IPS-18a (cell line): ENCODE data around the gene CYP26B1.

Source experiments
- H3K27ac ChIP-seq: one replicate; pipeline ENCODE4 v1.5.1; 2013; ENCODE audit warnings: low read length
- H3K27me3 ChIP-seq: one replicate; pipeline ENCODE4 v1.6.1; 2013; ENCODE audit warnings: mild to moderate bottlenecking, low read length; ENCODE audit not compliant: control insufficient read depth, insufficient read depth
- H3K36me3 ChIP-seq: one replicate; pipeline ENCODE4 v1.6.1; 2013; ENCODE audit warnings: low read depth, low read length; ENCODE audit not compliant: control insufficient read depth
- H3K4me1 ChIP-seq: one replicate; pipeline ENCODE4 v1.6.1; 2013; ENCODE audit warnings: low read depth, low read length; ENCODE audit not compliant: control insufficient read depth
- H3K4me3 ChIP-seq: one replicate; pipeline ENCODE4 v1.5.1; 2013; ENCODE audit warnings: low read length
- H3K9ac ChIP-seq: one replicate; pipeline ENCODE4 v1.6.1; 2013; ENCODE audit warnings: mild to moderate bottlenecking, low read length, moderate library complexity
- H3K9me3 ChIP-seq: one replicate; pipeline ENCODE4 v1.6.1; 2013; ENCODE audit warnings: low read depth, low read length; ENCODE audit not compliant: control insufficient read depth

CYP26B1 gene

GRCh38 chr2:72147303-72147971, at the start of gene CYP26B1:
Gene CYP26B1, minus strand, starts transcription at chr2:72147862. Its CDS starts 28 bp downstream, at chr2:72147834.
- no peak within 1 kb of the TSS for H3K27ac ChIP-seq
- no peak within 1 kb of the TSS for H3K9ac ChIP-seq
- H3K36me3 ChIP-seq = no peaks in the 10 kb centered on the region
- no peaks in the 10 kb centered on the region for H3K9me3 ChIP-seq
- H3K27me3 ChIP-seq = peaks cover 92% of the 10 kb centered on the region
- H3K4me3 ChIP-seq = peak within 1 kb of the TSS; percentile 49
- peaks cover 36% of the 10 kb centered on the region for H3K4me1 ChIP-seq

GRCh38 chr2:72193723-72194122, 46.1 kb upstream of the CYP26B1 start:
- no peak overlapping the region for H3K27ac ChIP-seq
- peaks cover 7% of the 10 kb centered on the region for H3K4me1 ChIP-seq
- H3K9me3 ChIP-seq = no peaks in the 10 kb centered on the region
- H3K4me3 ChIP-seq = no peak overlapping the region
- H3K9ac ChIP-seq = no peak overlapping the region
- H3K27me3 ChIP-seq = no peaks in the 10 kb centered on the region
- no peaks in the 10 kb centered on the region for H3K36me3 ChIP-seq

GRCh38 chr2:72191441-72191840, 43.8 kb upstream of the CYP26B1 start:
- H3K27ac ChIP-seq = no peak overlapping the region
- H3K4me1 ChIP-seq = peaks cover 7% of the 10 kb centered on the region
- H3K36me3 ChIP-seq = no peaks in the 10 kb centered on the region
- no peaks in the 10 kb centered on the region for H3K27me3 ChIP-seq
- no peak overlapping the region for H3K9ac ChIP-seq
- H3K9me3 ChIP-seq = no peaks in the 10 kb centered on the region
- no peak overlapping the region for H3K4me3 ChIP-seq

GRCh38 chr2:72185206-72185605, 37.5 kb upstream of the CYP26B1 start:
- Histone ChIP-seq H3K27ac (no peak overlapping the region), H3K36me3 (no peaks in the 10 kb centered on the region), H3K4me1 (no peaks in the 10 kb centered on the region), H3K9me3 (no peaks in the 10 kb centered on the region), H3K9ac (no peak overlapping the region), H3K27me3 (no peaks in the 10 kb centered on the region), H3K4me3 (no peak overlapping the region)

- Histone ChIP-seq H3K9ac (no peak overlapping the region), H3K27me3 (no peaks in the 10 kb centered on the region), H3K36me3 (no peaks in the 10 kb centered on the region), H3K27ac (no peak overlapping the region), H3K9me3 (no peaks in the 10 kb centered on the region), H3K4me3 (no peak overlapping the region), H3K4me1 (no peaks in the 10 kb centered on the region)
These were observed 35.8 kb upstream of the CYP26B1 start for GRCh38 chr2:72183466-72183865.

- Histone ChIP-seq H3K4me3 (no peak overlapping the region), H3K9ac (no peak overlapping the region), H3K4me1 (no peaks in the 10 kb centered on the region), H3K36me3 (peaks cover 4% of the 10 kb centered on the region), H3K27ac (no peak overlapping the region), H3K9me3 (no peaks in the 10 kb centered on the region), H3K27me3 (no peaks in the 10 kb centered on the region)
These were observed 35.4 kb upstream of the CYP26B1 start for GRCh38 chr2:72183016-72183415.

GRCh38 chr2:72182547-72182946, 34.9 kb upstream of the CYP26B1 start:
- Histone ChIP-seq H3K9ac (no peak overlapping the region), H3K27me3 (no peaks in the 10 kb centered on the region), H3K4me1 (no peaks in the 10 kb centered on the region), H3K27ac (no peak overlapping the region), H3K36me3 (peaks cover 4% of the 10 kb centered on the region), H3K9me3 (no peaks in the 10 kb centered on the region), H3K4me3 (no peak overlapping the region)

- Histone ChIP-seq H3K27ac (no peak overlapping the region), H3K36me3 (peaks cover 4% of the 10 kb centered on the region), H3K4me1 (no peaks in the 10 kb centered on the region), H3K9ac (no peak overlapping the region), H3K4me3 (no peak overlapping the region), H3K27me3 (no peaks in the 10 kb centered on the region), H3K9me3 (no peaks in the 10 kb centered on the region)
These were observed 34.0 kb upstream of the CYP26B1 start for GRCh38 chr2:72181616-72182015.

GRCh38 chr2:72180351-72180750, 32.7 kb upstream of the CYP26B1 start:
- H3K36me3 ChIP-seq = peaks cover 4% of the 10 kb centered on the region
- H3K4me3 ChIP-seq = no peak overlapping the region
- no peak overlapping the region for H3K9ac ChIP-seq
- H3K27me3 ChIP-seq = no peaks in the 10 kb centered on the region
- H3K4me1 ChIP-seq = no peaks in the 10 kb centered on the region
- no peaks in the 10 kb centered on the region for H3K9me3 ChIP-seq
- no peak overlapping the region for H3K27ac ChIP-seq

- Histone ChIP-seq H3K36me3 (peaks cover 4% of the 10 kb centered on the region), H3K4me3 (no peak overlapping the region), H3K9me3 (no peaks in the 10 kb centered on the region), H3K9ac (no peak overlapping the region), H3K27me3 (no peaks in the 10 kb centered on the region), H3K27ac (no peak overlapping the region), H3K4me1 (peaks cover 7% of the 10 kb centered on the region)
These were observed 30.9 kb upstream of the CYP26B1 start for GRCh38 chr2:72178551-72178950.

GRCh38 chr2:72176281-72176680, 28.6 kb upstream of the CYP26B1 start:
- Histone ChIP-seq H3K4me3 (no peak overlapping the region), H3K36me3 (peaks cover 4% of the 10 kb centered on the region), H3K9me3 (no peaks in the 10 kb centered on the region), H3K27ac (no peak overlapping the region), H3K27me3 (no peaks in the 10 kb centered on the region), H3K4me1 (peaks cover 12% of the 10 kb centered on the region), H3K9ac (no peak overlapping the region)

- Histone ChIP-seq H3K27ac (no peak overlapping the region), H3K27me3 (no peaks in the 10 kb centered on the region), H3K9ac (no peak overlapping the region), H3K9me3 (no peaks in the 10 kb centered on the region), H3K4me1 (peaks cover 12% of the 10 kb centered on the region), H3K4me3 (no peak overlapping the region), H3K36me3 (peaks cover 4% of the 10 kb centered on the region)
These were observed 28.0 kb upstream of the CYP26B1 start for GRCh38 chr2:72175636-72176035.
